A549 (cell line): ENCODE results near the gene DAD1. TPM values are rescaled to one million over a fixed set of nuclear protein-coding genes. Genes with fewer than 3 reads are reported as not detected.

ENCODE experiments used
- ATAC-seq, 2 experiments: fragments of 200-7000 bp in 1 of 2; fragments of >200 bp in 1 of 2; cut with Nextera tagmentation in 1 of 2; cut with Tn5 transposase in 1 of 2; 3 replicates each; pipeline versions ENCODE4 v1.8.0 to v1.9.1; 2018 to 2020; ENCODE audit warnings: mild to moderate bottlenecking in 1 of 2, moderate library complexity in 1 of 2
- CTCF ChIA-PET: fragments of 300-600 bp; sonication (Branson Sonifier 250); formaldehyde crosslinking; extraction: SDS; loops from one replicate; lab custom pipeline; 2021; ENCODE audit warnings: antibody characterized with exemption, inconsistent platforms; lab: Yijun Ruan, JAX
- POLR2A ChIA-PET: fragments of 350-600 bp; formaldehyde crosslinking; extraction: SDS; loops from one replicate; lab custom pipeline; 2021; ENCODE audit warnings: antibody characterized with exemption, inconsistent platforms; lab: Yijun Ruan, JAX
- DNase-seq, 2 experiments: peaks; one replicate each; pipeline versions ENCODE4 v3.0.0 to v3.0.0-alpha.2; 2011 to 2016; ENCODE audit warnings: low read depth in 1 of 2, low spot score in 1 of 2
- FAIRE-seq: peaks from 2 replicates; lab custom pipeline; 2011; peaks lifted over from hg19 to GRCh38; lab: Jason Lieb, UNC
- H3K27ac ChIP-seq, 2 experiments: fragments of >200 bp; sonication (Bioruptor Twin); formaldehyde crosslinking; 3 replicates each; pipeline ENCODE4 v1.5.1; 2016 to 2017
- H3K4me1 ChIP-seq: fragments of >200 bp; sonication (Bioruptor Twin); formaldehyde crosslinking; 3 replicates; pipeline ENCODE4 v1.6.1; 2016
- H3K4me2 ChIP-seq: fragments of >200 bp; sonication (Bioruptor Twin); formaldehyde crosslinking; 3 replicates; pipeline ENCODE4 v1.6.1; 2016
- H3K4me3 ChIP-seq: fragments of >200 bp; sonication (Bioruptor Twin); formaldehyde crosslinking; 3 replicates; pipeline ENCODE4 v1.5.1; 2016
- H3K9me3 ChIP-seq: fragments of >200 bp; sonication (Bioruptor Twin); formaldehyde crosslinking; 3 replicates; pipeline ENCODE4 v1.6.1; 2016
- CBX2 ChIP-seq: fragments of 200-600 bp; sonication (generic); IDR thresholded peaks from 2 replicates; pipeline ENCODE4 v1.6.1; 2016; ENCODE audit warnings: low read depth, mild to moderate bottlenecking, borderline replicate concordance
- CEBPB ChIP-seq, 2 experiments: fragments of >200 bp in 1 of 2; sonication (Bioruptor Twin) in 1 of 2; formaldehyde crosslinking in 1 of 2; IDR thresholded peaks; 2 replicates each; pipeline ENCODE4 v1.6.1; 2012 to 2016
- CHD4 ChIP-seq: fragments of 200-600 bp; sonication (generic); IDR thresholded peaks from 2 replicates; pipeline ENCODE4 v1.6.1; 2016; ENCODE audit warnings: antibody characterized with exemption, mild to moderate bottlenecking, borderline replicate concordance
- EHF ChIP-seq: fragments of 250-450 bp; sonication (Bioruptor Pico); IDR thresholded peaks from 2 replicates; pipeline ENCODE4 v1.5.0; 2020; ENCODE audit warnings: mild to moderate bottlenecking
- ESRRA ChIP-seq: fragments of 150-350 bp; IDR thresholded peaks from 2 replicates; pipeline ENCODE4 v1.6.1; 2014; ENCODE audit warnings: mild to moderate bottlenecking, low read length, borderline replicate concordance
- FOSB ChIP-seq: fragments of 250-450 bp; sonication (Bioruptor Pico); IDR thresholded peaks from 2 replicates; pipeline ENCODE4 v1.5.0; 2020; ENCODE audit warnings: mild to moderate bottlenecking, moderate library complexity
- FOSL2 ChIP-seq, 2 experiments: fragments of 450-650 bp in 1 of 2; fragments of >200 bp in 1 of 2; sonication (Bioruptor Twin) in 1 of 2; formaldehyde crosslinking; IDR thresholded peaks; 2 replicates each; pipeline versions ENCODE4 v1.5.0 to v1.6.1; 2016 to 2020; ENCODE audit warnings: mild to moderate bottlenecking in 1 of 2, moderate library complexity in 1 of 2
- FOXS1 ChIP-seq: fragments of 250-450 bp; sonication (Bioruptor Pico); IDR thresholded peaks from 2 replicates; pipeline ENCODE4 v1.5.0; 2020; ENCODE audit warnings: mild to moderate bottlenecking, moderate library complexity
- HDAC2 ChIP-seq: fragments of 200-600 bp; sonication (generic); IDR thresholded peaks from 2 replicates; pipeline ENCODE4 v1.6.1; 2016
- HOXA7 ChIP-seq: fragments of 250-450 bp; sonication (Bioruptor Pico); IDR thresholded peaks from 2 replicates; pipeline ENCODE4 v1.5.0; 2020; ENCODE audit warnings: mild to moderate bottlenecking, moderate library complexity
- HOXB5 ChIP-seq: fragments of 250-450 bp; sonication (Bioruptor Pico); IDR thresholded peaks from 2 replicates; pipeline ENCODE4 v1.5.0; 2020; ENCODE audit warnings: mild to moderate bottlenecking, moderate library complexity
- JUNB ChIP-seq: fragments of >200 bp; sonication (Bioruptor Twin); formaldehyde crosslinking; IDR thresholded peaks from 2 replicates; pipeline ENCODE4 v1.6.1; 2016
- MAFK ChIP-seq: fragments of 450-650 bp; IDR thresholded peaks from 2 replicates; pipeline ENCODE4 v1.6.1; 2014; ENCODE audit not compliant: partially characterized antibody
- NR3C1 ChIP-seq: fragments of >200 bp; sonication (Bioruptor Twin); formaldehyde crosslinking; IDR thresholded peaks from 3 replicates; pipeline ENCODE4 v1.6.1; 2017
- PHF8 ChIP-seq: fragments of 200-600 bp; sonication (generic); IDR thresholded peaks from 2 replicates; pipeline ENCODE4 v1.6.1; 2016; ENCODE audit warnings: low read depth, mild to moderate bottlenecking, antibody characterized with exemption, moderate library complexity, borderline replicate concordance
- POLR2AphosphoS2 ChIP-seq: conservative IDR thresholded peaks from 2 replicates; pipeline ENCODE4 v1.6.1; 2012; ENCODE audit warnings: low read length, improper control_type of control experiment, inconsistent platforms
- RARB ChIP-seq: fragments of 250-450 bp; sonication (Bioruptor Pico); IDR thresholded peaks from 2 replicates; pipeline ENCODE4 v1.8.0; 2021; ENCODE audit warnings: mild to moderate bottlenecking, moderate library complexity
- RFX5 ChIP-seq: fragments of 450-650 bp; IDR thresholded peaks from 2 replicates; pipeline ENCODE4 v1.7.1; 2014; ENCODE audit warnings: antibody characterized with exemption, mild to moderate bottlenecking, moderate library complexity
- RNF2 ChIP-seq: fragments of 200-600 bp; sonication (generic); IDR thresholded peaks from 2 replicates; pipeline ENCODE4 v1.6.1; 2016; ENCODE audit warnings: low read depth, mild to moderate bottlenecking, antibody characterized with exemption, moderate library complexity, borderline replicate concordance
- SMC3 ChIP-seq: fragments of >200 bp; sonication (Bioruptor Twin); formaldehyde crosslinking; IDR thresholded peaks from 3 replicates; pipeline ENCODE4 v1.6.1; 2018; ENCODE audit warnings: inconsistent platforms
- ZC3H11A ChIP-seq: fragments of 450-650 bp; IDR thresholded peaks from 2 replicates; pipeline ENCODE4 v1.6.1; 2014; ENCODE audit warnings: antibody characterized with exemption, mild to moderate bottlenecking
- ZFP36 ChIP-seq: fragments of 450-650 bp; IDR thresholded peaks from 2 replicates; pipeline ENCODE4 v1.6.1; 2014; ENCODE audit warnings: borderline replicate concordance; ENCODE audit not compliant: partially characterized antibody
- ZNF302 ChIP-seq: fragments of 250-450 bp; sonication (Bioruptor Pico); IDR thresholded peaks from 2 replicates; pipeline ENCODE4 v1.9.0; 2021; ENCODE audit warnings: inconsistent platforms, mild to moderate bottlenecking, moderate library complexity
- WGBS: methylation state at CpG from one replicate; pipeline ENCODE4 v1.1.6; 2017; ENCODE audit errors: missing lambda C conversion rate; 5-methylcytosine and 5-hydroxymethylcytosine counted together
- polyA plus RNA-seq, 4 experiments: library from polyadenylated mRNA; depleted of rRNA in 3 of 4; stranded (reverse); fragments of >200 nt; fragmentation: RNase III in 1 of 4; extraction: RNeasy Plus Mini Kit Qiagen cat#74134 plus additional on column Dnase treatment in 1 of 4; gene quantifications; 2 replicates in 3 of 4; 3 replicates in 1 of 4; pipeline ENCODE4 v1.2.3, GENCODE V29; 2011 to 2017
- TF ChIP-seq, protein P1 (sequence below): fragments of 150-350 bp; IDR thresholded peaks from 2 replicates; pipeline ENCODE4 v1.6.1; 2014; ENCODE audit warnings: low read depth, mild to moderate bottlenecking, low read length
- TF ChIP-seq, protein P2 (sequence below): IDR thresholded peaks from 2 replicates; pipeline ENCODE4 v1.6.1; 2012; ENCODE audit warnings: low read depth, borderline replicate concordance
- TF ChIP-seq, protein P3 (sequence below): fragments of 250-450 bp; sonication (Bioruptor Pico); IDR thresholded peaks from 2 replicates; pipeline ENCODE4 v1.5.0; 2021; ENCODE audit warnings: mild to moderate bottlenecking, moderate library complexity, borderline replicate concordance
- TF ChIP-seq, protein P4 (sequence below): fragments of 200-600 bp; sonication (generic); IDR thresholded peaks from 2 replicates; pipeline ENCODE4 v1.6.1; 2016; ENCODE audit warnings: antibody characterized with exemption, mild to moderate bottlenecking, moderate library complexity
- TF ChIP-seq, protein P5 (sequence below): fragments of >200 bp; sonication (Bioruptor Twin); formaldehyde crosslinking; IDR thresholded peaks from 3 replicates; pipeline ENCODE4 v1.5.1; 2016
- TF ChIP-seq, protein P6 (sequence below): IDR thresholded peaks from 2 replicates; pipeline ENCODE4 v1.6.1; 2012

Gene DAD1
- polyA plus RNA-seq, 2 of the 4 experiments (the other 2 are of a cell fraction) = 317 to 474 TPM

DNA sequence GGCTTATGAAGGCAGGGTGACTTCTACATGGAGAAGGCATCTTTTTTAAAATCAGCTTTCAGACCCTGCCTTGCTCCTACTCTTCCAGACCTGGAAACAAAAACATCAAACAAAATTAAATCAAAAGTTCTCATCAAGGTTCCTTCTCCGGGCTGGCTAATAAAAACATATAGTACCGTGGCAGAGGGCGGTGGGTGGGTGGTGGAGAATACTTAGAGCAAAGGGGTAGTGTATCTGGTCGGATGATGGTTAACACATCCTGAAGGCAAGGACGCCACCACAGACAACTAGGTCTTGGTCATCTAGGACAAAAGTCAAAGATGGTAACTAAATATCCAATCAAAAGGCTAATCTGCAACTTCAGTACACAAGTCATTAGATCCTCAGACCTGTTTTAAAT, 1.8 kb downstream of the DAD1 start:
- TF ChIP-seq HDAC2 (no peak), ZC3H11A (no peak), HOXA7 (CRISPR knock-in tag) (no peak), CEBPB (IDR thresholded peaks at IDR 0.05) (no peak), POLR2AphosphoS2 (no peak), HOXB5 (CRISPR knock-in tag) (no peak), EHF (no peak), SMC3 (no peak), ZFP36 (no peak), ESRRA (no peak), JUNB (no peak), MAFK (no peak), CHD4 (no peak), ZNF302 (CRISPR knock-in tag) (no peak), RFX5 (no peak), FOXS1 (CRISPR knock-in tag) (no peak), CBX2 (no peak)
- TF ChIP-seq, protein P1, sequence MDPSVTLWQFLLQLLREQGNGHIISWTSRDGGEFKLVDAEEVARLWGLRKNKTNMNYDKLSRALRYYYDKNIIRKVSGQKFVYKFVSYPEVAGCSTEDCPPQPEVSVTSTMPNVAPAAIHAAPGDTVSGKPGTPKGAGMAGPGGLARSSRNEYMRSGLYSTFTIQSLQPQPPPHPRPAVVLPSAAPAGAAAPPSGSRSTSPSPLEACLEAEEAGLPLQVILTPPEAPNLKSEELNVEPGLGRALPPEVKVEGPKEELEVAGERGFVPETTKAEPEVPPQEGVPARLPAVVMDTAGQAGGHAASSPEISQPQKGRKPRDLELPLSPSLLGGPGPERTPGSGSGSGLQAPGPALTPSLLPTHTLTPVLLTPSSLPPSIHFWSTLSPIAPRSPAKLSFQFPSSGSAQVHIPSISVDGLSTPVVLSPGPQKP = no peak
- TF ChIP-seq, protein P2, sequence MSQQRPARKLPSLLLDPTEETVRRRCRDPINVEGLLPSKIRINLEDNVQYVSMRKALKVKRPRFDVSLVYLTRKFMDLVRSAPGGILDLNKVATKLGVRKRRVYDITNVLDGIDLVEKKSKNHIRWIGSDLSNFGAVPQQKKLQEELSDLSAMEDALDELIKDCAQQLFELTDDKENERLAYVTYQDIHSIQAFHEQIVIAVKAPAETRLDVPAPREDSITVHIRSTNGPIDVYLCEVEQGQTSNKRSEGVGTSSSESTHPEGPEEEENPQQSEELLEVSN = no peak
- no peaks in the 10 kb centered on the region for H3K9me3 ChIP-seq
- CTCF ChIA-PET = interaction anchor here (1.1 to 10.2 kb wide), 5 partner anchors 14 to 65 kb away, joined by 3 to 102 read pairs (median 6); partner anchors contain the start of gene ABHD4
- POLR2A ChIA-PET = no interaction called here
- no peak overlapping the region for H3K4me3 ChIP-seq
- peak overlapping the region; percentile 93 for H3K4me2 ChIP-seq
- no peak overlapping the region for H3K27ac ChIP-seq
- H3K4me1 ChIP-seq = peaks cover 32% of the 10 kb centered on the region
- FAIRE-seq (no peak), DNase-seq (no peak), ATAC-seq (no peak)
- 93% methylated on average over 5 of the region's 5 CpGs for WGBS

DNA sequence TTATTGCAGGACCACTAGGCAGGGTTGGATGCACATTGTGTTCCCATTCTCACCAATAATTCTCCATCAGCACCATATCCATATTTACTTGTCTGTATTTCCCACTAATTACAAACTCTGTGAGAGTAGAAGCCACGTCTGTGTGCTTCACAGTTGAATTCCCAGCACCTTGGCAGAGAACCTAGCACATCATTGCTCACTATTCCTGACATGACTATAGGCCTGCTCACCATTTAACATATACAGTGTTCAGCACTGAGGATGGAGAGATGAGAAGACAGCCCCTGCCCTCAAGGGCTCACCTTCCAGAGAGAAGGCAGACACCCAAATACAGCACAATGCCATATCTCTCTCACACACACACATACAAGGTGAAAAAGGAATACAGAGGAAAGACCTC, 5.0 kb downstream of the DAD1 start:
- H3K27ac ChIP-seq = no peak overlapping the region
- CTCF ChIA-PET = interaction anchor here (1.4 to 10.2 kb wide), 5 partner anchors 12 to 270 kb away, joined by 3 to 102 read pairs (median 11); partner anchors contain the start of gene ABHD4
- H3K4me2 ChIP-seq = no peak overlapping the region
- DNase-seq (no peak), ATAC-seq (no peak), FAIRE-seq (no peak)
- POLR2A ChIA-PET = interaction anchor here (1.1 kb wide), 1 partner anchor 182 kb away, joined by 3 read pairs; the partner anchor contains the start of gene OXA1L
- no peaks in the 10 kb centered on the region for H3K9me3 ChIP-seq
- H3K4me3 ChIP-seq = no peak overlapping the region
- peaks cover 32% of the 10 kb centered on the region for H3K4me1 ChIP-seq
- 94% methylated on average over 1 of the region's 1 CpG for WGBS
- TF ChIP-seq, protein P3, sequence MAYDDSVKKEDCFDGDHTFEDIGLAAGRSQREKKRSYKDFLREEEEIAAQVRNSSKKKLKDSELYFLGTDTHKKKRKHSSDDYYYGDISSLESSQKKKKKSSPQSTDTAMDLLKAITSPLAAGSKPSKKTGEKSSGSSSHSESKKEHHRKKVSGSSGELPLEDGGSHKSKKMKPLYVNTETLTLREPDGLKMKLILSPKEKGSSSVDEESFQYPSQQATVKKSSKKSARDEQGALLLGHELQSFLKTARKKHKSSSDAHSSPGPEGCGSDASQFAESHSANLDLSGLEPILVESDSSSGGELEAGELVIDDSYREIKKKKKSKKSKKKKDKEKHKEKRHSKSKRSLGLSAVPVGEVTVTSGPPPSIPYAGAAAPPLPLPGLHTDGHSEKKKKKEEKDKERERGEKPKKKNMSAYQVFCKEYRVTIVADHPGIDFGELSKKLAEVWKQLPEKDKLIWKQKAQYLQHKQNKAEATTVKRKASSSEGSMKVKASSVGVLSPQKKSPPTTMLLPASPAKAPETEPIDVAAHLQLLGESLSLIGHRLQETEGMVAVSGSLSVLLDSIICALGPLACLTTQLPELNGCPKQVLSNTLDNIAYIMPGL = no peak
- TF ChIP-seq RNF2 (no peak), NR3C1 (no peak), RARB (CRISPR knock-in tag) (no peak), PHF8 (no peak), FOSB (no peak), HOXB5 (CRISPR knock-in tag) (no peak), FOSL2 (IDR thresholded peaks at IDR 0.05) (no peak), FOSL2 (CRISPR knock-in tag; IDR thresholded peaks at IDR 0.05) (no peak)
- TF ChIP-seq, protein P4, sequence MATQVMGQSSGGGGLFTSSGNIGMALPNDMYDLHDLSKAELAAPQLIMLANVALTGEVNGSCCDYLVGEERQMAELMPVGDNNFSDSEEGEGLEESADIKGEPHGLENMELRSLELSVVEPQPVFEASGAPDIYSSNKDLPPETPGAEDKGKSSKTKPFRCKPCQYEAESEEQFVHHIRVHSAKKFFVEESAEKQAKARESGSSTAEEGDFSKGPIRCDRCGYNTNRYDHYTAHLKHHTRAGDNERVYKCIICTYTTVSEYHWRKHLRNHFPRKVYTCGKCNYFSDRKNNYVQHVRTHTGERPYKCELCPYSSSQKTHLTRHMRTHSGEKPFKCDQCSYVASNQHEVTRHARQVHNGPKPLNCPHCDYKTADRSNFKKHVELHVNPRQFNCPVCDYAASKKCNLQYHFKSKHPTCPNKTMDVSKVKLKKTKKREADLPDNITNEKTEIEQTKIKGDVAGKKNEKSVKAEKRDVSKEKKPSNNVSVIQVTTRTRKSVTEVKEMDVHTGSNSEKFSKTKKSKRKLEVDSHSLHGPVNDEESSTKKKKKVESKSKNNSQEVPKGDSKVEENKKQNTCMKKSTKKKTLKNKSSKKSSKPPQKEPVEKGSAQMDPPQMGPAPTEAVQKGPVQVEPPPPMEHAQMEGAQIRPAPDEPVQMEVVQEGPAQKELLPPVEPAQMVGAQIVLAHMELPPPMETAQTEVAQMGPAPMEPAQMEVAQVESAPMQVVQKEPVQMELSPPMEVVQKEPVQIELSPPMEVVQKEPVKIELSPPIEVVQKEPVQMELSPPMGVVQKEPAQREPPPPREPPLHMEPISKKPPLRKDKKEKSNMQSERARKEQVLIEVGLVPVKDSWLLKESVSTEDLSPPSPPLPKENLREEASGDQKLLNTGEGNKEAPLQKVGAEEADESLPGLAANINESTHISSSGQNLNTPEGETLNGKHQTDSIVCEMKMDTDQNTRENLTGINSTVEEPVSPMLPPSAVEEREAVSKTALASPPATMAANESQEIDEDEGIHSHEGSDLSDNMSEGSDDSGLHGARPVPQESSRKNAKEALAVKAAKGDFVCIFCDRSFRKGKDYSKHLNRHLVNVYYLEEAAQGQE = no peak
- TF ChIP-seq, protein P5, sequence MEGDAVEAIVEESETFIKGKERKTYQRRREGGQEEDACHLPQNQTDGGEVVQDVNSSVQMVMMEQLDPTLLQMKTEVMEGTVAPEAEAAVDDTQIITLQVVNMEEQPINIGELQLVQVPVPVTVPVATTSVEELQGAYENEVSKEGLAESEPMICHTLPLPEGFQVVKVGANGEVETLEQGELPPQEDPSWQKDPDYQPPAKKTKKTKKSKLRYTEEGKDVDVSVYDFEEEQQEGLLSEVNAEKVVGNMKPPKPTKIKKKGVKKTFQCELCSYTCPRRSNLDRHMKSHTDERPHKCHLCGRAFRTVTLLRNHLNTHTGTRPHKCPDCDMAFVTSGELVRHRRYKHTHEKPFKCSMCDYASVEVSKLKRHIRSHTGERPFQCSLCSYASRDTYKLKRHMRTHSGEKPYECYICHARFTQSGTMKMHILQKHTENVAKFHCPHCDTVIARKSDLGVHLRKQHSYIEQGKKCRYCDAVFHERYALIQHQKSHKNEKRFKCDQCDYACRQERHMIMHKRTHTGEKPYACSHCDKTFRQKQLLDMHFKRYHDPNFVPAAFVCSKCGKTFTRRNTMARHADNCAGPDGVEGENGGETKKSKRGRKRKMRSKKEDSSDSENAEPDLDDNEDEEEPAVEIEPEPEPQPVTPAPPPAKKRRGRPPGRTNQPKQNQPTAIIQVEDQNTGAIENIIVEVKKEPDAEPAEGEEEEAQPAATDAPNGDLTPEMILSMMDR = no peak
- TF ChIP-seq, protein P6, sequence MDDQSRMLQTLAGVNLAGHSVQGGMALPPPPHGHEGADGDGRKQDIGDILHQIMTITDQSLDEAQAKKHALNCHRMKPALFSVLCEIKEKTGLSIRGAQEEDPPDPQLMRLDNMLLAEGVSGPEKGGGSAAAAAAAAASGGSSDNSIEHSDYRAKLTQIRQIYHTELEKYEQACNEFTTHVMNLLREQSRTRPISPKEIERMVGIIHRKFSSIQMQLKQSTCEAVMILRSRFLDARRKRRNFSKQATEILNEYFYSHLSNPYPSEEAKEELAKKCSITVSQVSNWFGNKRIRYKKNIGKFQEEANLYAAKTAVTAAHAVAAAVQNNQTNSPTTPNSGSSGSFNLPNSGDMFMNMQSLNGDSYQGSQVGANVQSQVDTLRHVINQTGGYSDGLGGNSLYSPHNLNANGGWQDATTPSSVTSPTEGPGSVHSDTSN = no peak
